HG03108 (cell line): ENCODE measurements around the gene RPL9.
"Not testable (repeated sequence)": the region's sequence is repeated elsewhere in the genome, so short reads cannot be mapped to it uniquely, and the experiment has no call there.

Experiments
- ATAC-seq: cut with Tn5 transposase; IDR thresholded peaks from one replicate; pipeline ENCODE4 v1.9.1; 2021; ENCODE audit warnings: moderate library complexity; ENCODE audit not compliant: unreplicated experiment

The RPL9 gene

GRCh38 chr4:39427520-39428114 lies 31.1 kb downstream of the RPL9 start:
- no peak for ATAC-seq

GRCh38 chr4:39426728-39427127 lies 32.0 kb downstream of the RPL9 start:
- ATAC-seq = no peak

DNA sequence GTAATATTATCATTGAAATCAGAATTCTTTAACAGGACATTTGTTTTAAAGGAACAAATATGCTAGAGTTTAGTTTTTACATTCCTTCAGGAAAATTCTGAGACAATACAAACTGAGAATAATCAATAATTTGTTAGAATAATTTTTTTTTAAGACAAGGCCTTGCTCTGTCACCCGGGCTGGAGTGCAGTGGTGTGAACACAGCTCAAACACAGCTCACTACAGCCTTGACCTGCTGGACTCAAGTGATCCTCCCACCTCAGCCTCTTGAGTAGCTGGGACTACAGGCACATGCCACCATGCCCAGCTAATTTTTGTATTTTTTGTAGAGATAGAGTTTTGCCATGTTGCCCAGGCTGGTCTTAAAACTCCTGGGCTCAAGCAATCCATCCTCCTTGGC lies 33.4 kb downstream of the RPL9 start:
- ATAC-seq = not testable (repeated sequence)

DNA sequence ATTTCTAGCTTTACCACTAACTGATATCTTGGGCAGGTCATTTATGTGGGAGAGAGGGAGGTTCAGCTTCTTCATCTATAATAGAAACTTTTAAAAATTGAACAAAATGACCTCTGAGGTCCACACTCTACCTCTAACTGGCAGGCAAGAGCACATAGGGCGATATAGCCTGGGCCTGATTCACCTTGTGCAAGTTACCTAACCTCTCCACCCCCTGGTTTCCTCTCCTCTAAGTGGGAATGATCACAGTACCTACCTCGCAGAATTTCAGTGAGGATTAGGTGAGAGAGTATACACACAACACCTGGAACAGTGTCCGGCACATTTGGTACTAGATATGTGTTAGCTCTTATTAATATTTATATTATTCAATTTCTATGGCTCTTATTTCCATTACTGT lies 36.5 kb downstream of the RPL9 start:
- no peak for ATAC-seq

DNA sequence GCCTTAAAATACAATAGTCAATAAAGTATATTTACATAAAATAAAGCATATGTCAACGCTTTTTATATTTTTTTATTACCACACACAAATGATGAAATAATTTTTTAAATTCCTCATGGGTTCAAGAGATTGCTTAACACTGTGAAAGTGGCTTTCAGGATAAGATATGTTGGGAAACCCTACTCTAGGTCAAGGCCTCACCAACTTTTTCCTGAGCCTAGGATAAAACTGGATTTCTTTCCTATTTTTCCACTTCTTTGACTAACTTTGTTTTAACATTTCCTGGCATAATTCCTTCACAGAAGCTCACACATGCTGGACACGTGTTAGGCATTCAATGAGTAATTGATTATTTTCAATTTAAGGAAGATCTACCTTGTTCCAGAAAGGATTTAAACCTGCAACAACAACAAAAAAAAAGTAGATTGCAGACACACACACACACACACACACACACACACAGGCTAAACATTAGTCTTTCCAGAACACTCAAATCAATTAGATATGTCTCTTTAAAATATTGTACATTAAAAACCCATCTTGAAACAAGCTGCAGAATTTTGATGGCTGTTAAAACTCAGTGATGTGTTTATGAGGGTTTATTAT lies 42.9 kb downstream of the RPL9 start:
- no peak for ATAC-seq

- not testable (repeated sequence) for ATAC-seq
Observed at GRCh38 chr4:39411561-39411960, 47.2 kb downstream of the RPL9 start.

- no peak for ATAC-seq
Observed at GRCh38 chr4:39410415-39410814, 48.3 kb downstream of the RPL9 start.

- ATAC-seq = no peak
Observed at GRCh38 chr4:39407584-39407885, 51.2 kb downstream of the RPL9 start.

DNA sequence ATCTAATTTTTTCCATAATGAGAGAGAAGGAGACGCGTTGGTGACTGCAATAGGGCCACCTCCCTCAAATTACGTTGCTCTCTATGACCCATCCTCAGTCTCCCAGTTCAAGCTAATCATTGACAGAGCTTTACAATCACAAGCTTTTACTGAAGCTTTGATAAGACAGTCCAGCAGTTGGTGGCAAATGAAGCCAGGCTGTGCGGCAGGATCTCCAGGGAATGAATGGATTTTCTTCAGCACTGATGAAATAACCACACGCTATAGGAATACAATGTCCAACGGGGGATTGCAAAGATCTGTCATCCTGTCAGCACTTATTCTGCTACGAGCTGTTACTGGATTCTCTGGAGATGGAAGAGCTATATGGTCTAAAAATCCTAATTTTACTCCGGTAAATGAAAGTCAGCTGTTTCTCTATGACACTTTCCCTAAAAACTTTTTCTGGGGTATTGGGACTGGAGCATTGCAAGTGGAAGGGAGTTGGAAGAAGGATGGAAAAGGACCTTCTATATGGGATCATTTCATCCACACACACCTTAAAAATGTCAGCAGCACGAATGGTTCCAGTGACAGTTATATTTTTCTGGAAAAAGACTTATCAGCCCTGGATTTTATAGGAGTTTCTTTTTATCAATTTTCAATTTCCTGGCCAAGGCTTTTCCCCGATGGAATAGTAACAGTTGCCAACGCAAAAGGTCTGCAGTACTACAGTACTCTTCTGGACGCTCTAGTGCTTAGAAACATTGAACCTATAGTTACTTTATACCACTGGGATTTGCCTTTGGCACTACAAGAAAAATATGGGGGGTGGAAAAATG lies 51.7 kb downstream of the RPL9 start, which contains the start of gene KLB:
Gene KLB, plus strand, starts transcription at position 168 of the 821 bp plus-strand sequence. Its CDS starts 20 bp downstream, at position 188.
- no peak for ATAC-seq
